ENCODE results near the gene IER3IP1.
"Not testable (repeated sequence)": the region's sequence is repeated elsewhere in the genome, so short reads cannot be mapped to it uniquely, and the experiment has no call there.

Gene IER3IP1

DNA sequence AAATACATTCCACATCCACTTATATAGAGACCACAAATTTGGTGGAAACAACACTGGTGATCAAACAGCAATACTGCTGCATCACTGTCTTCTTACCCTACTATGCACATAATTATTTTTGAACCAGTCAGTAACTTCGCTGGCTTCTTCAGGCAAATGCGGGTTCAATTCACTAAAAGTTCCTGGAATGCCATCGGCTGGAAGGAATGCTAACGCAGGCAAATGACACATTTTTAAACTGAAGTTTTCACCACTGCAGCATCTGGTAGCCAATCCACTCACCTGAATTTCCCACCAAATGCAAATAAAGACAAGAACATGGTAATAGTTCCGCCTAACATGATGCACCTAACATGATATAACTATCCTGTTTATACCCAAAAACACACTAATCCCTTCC is 15.9 kb downstream of the IER3IP1 start:
- no peak overlapping the region for H3K9ac ChIP-seq (ENCODE audit: low read depth, low read length, poor library complexity, severe bottlenecking)
- no peak overlapping the region for H2AFZ ChIP-seq (ENCODE audit: low read length)
- H3K36me3 ChIP-seq (ENCODE audit: insufficient read depth, low read length): peaks cover 11% of the 10 kb centered on the region; the same call in 1 of the 2 replicates
- no peaks in the 10 kb centered on the region for H3K27me3 ChIP-seq (ENCODE audit: insufficient read depth, low read length, poor library complexity, severe bottlenecking)
- H3F3A ChIP-seq (ENCODE audit: low read depth): no peaks in the 10 kb centered on the region
- H4K20me1 ChIP-seq (ENCODE audit: insufficient read depth, low read length, poor library complexity, severe bottlenecking): peaks cover 17% of the 10 kb centered on the region
- H3K79me2 ChIP-seq (ENCODE audit: insufficient read depth, low read length): peaks cover 77% of the 10 kb centered on the region
- TF ChIP-seq EZH2phosphoT487 (IDR thresholded peaks at IDR 0.05; ENCODE audit: borderline replicate concordance): no peak
- TF ChIP-seq, protein P1, sequence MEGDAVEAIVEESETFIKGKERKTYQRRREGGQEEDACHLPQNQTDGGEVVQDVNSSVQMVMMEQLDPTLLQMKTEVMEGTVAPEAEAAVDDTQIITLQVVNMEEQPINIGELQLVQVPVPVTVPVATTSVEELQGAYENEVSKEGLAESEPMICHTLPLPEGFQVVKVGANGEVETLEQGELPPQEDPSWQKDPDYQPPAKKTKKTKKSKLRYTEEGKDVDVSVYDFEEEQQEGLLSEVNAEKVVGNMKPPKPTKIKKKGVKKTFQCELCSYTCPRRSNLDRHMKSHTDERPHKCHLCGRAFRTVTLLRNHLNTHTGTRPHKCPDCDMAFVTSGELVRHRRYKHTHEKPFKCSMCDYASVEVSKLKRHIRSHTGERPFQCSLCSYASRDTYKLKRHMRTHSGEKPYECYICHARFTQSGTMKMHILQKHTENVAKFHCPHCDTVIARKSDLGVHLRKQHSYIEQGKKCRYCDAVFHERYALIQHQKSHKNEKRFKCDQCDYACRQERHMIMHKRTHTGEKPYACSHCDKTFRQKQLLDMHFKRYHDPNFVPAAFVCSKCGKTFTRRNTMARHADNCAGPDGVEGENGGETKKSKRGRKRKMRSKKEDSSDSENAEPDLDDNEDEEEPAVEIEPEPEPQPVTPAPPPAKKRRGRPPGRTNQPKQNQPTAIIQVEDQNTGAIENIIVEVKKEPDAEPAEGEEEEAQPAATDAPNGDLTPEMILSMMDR (conservative IDR thresholded peaks at IDR 0.05; ENCODE audit: low read length): no peak
- H3K9me2 ChIP-seq (replicated peaks; ENCODE audit: low read depth, low read length): no peaks in the 10 kb centered on the region
- no peaks in the 10 kb centered on the region for H3K9me3 ChIP-seq (ENCODE audit: insufficient read depth, low read depth, low read length)
- H3K4me2 ChIP-seq (ENCODE audit: low read depth, low read length, poor library complexity, severe bottlenecking): no peak overlapping the region
- H3K4me1 ChIP-seq (ENCODE audit: insufficient read depth, low read length, poor library complexity, severe bottlenecking): peaks cover 6% of the 10 kb centered on the region
- H3K4me3 ChIP-seq (ENCODE audit: low read length, poor library complexity, severe bottlenecking): no peak overlapping the region

DNA sequence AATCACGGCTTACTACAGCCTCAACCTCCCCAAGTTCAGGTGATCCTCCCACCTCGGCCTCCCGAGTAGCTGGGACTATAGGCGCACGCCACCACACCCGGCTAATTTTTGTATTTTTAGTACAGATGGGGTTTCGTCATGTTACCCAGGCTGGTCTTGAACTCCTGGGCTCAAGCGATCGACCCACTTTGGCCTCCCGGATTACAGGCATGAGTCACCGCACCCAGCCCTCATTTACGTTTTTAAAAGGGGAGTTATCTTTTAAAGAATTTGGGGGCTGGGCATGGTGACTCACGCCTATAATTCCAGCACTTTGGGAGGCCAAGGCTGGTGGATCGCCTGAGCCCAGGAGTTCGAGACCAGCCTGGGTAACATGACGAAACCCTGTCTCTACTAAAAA is 17.8 kb downstream of the IER3IP1 start:
- H3K4me3 ChIP-seq (ENCODE audit: low read length, poor library complexity, severe bottlenecking); H3K27me3 ChIP-seq (ENCODE audit: insufficient read depth, low read length, poor library complexity, severe bottlenecking); H3K4me1 ChIP-seq (ENCODE audit: insufficient read depth, low read length, poor library complexity, severe bottlenecking); H3K9me2 ChIP-seq (replicated peaks; ENCODE audit: low read depth, low read length); H3K9ac ChIP-seq (ENCODE audit: low read depth, low read length, poor library complexity, severe bottlenecking); H2AFZ ChIP-seq (ENCODE audit: low read length); H3K4me2 ChIP-seq (ENCODE audit: low read depth, low read length, poor library complexity, severe bottlenecking); H3F3A ChIP-seq (ENCODE audit: low read depth); H3K9me3 ChIP-seq (ENCODE audit: insufficient read depth, low read depth, low read length): not testable (repeated sequence)
- H4K20me1 ChIP-seq (ENCODE audit: insufficient read depth, low read length, poor library complexity, severe bottlenecking): peaks cover 12% of the 10 kb centered on the region
- peaks cover 59% of the 10 kb centered on the region for H3K79me2 ChIP-seq (ENCODE audit: insufficient read depth, low read length)
- peaks cover 29% of the 10 kb centered on the region; the same call in 1 of the 2 replicates for H3K36me3 ChIP-seq (ENCODE audit: insufficient read depth, low read length)

DNA sequence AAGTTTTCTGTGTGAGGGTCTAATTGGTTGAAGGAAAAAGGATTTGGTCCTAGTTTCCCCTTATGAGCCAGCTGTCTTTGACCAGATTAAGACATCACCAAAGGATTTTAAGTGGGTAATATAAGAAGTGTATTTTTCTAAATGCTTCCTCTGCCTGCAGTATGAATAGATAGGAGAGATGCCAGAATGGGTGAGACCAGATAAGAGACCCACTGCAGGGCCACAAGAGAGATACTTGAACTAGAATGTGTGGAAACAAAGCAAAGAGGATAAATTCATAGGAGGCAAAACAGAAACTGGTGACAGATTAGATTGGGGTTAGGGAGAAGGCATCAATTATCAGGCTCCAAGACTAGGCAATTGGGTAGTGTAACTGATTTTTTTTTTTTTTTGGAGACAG is 24.7 kb downstream of the IER3IP1 start:
- H3K4me2 ChIP-seq (ENCODE audit: low read depth, low read length, poor library complexity, severe bottlenecking): peak overlapping the region; percentile 92
- H3K27me3 ChIP-seq (ENCODE audit: insufficient read depth, low read length, poor library complexity, severe bottlenecking): no peaks in the 10 kb centered on the region
- H2AFZ ChIP-seq (ENCODE audit: low read length): no peak overlapping the region
- peaks cover 32% of the 10 kb centered on the region for H3K4me1 ChIP-seq (ENCODE audit: insufficient read depth, low read length, poor library complexity, severe bottlenecking)
- H3K4me3 ChIP-seq (ENCODE audit: low read length, poor library complexity, severe bottlenecking): peak overlapping the region; percentile 87
- TF ChIP-seq EZH2phosphoT487 (IDR thresholded peaks at IDR 0.05; ENCODE audit: borderline replicate concordance): no peak
- TF ChIP-seq, protein P1 (conservative IDR thresholded peaks at IDR 0.05; ENCODE audit: low read length): no peak
- peak overlapping the region; percentile 82 for H3K9ac ChIP-seq (ENCODE audit: low read depth, low read length, poor library complexity, severe bottlenecking)
- H3K9me2 ChIP-seq (replicated peaks; ENCODE audit: low read depth, low read length): no peaks in the 10 kb centered on the region
- no peaks in the 10 kb centered on the region for H3K9me3 ChIP-seq (ENCODE audit: insufficient read depth, low read depth, low read length)
- H4K20me1 ChIP-seq (ENCODE audit: insufficient read depth, low read length, poor library complexity, severe bottlenecking): no peaks in the 10 kb centered on the region
- peaks cover 35% of the 10 kb centered on the region for H3K79me2 ChIP-seq (ENCODE audit: insufficient read depth, low read length)
- H3F3A ChIP-seq (ENCODE audit: low read depth): no peaks in the 10 kb centered on the region
- peaks cover 24% of the 10 kb centered on the region; the same call in 1 of the 2 replicates for H3K36me3 ChIP-seq (ENCODE audit: insufficient read depth, low read length)

DNA sequence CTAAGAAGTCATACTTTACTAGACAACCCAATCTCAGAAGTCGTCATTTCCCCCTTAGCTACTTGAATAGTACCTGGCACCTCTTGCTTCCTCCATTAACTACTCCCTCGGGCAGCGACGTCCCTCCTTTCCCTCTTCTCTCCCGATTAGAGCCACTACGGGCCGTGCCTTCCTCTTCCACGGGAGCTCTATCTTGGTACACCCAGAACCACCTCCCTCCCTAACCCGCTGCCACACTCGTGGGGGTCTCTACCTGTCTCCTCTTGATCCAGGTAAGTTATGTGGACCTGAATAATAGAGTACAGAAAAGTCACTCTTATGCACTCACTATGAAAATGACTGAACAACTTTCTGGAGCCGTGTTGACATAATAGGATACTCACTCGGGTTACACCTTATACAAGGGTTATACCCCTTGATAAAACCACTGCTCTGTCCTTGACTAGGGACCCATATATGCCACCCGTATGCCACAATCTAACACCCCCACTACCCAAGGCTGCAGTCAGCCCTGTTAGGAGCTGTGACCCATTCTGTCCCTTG is 25.3 kb downstream of the IER3IP1 start:
- Histone ChIP-seq H3K9me2 (replicated peaks; ENCODE audit: low read depth, low read length) (no peaks in the 10 kb centered on the region), H3F3A (ENCODE audit: low read depth) (no peaks in the 10 kb centered on the region), H4K20me1 (ENCODE audit: insufficient read depth, low read length, poor library complexity, severe bottlenecking) (no peaks in the 10 kb centered on the region), H3K27me3 (ENCODE audit: insufficient read depth, low read length, poor library complexity, severe bottlenecking) (no peaks in the 10 kb centered on the region), H3K79me2 (ENCODE audit: insufficient read depth, low read length) (peaks cover 41% of the 10 kb centered on the region), H3K36me3 (ENCODE audit: insufficient read depth, low read length) (peaks cover 21% of the 10 kb centered on the region; the same call in 1 of the 2 replicates), H3K4me3 (ENCODE audit: low read length, poor library complexity, severe bottlenecking) (peak overlapping the region; percentile 87), H3K9ac (ENCODE audit: low read depth, low read length, poor library complexity, severe bottlenecking) (peak overlapping the region; percentile 82), H3K4me2 (ENCODE audit: low read depth, low read length, poor library complexity, severe bottlenecking) (peak overlapping the region; percentile 92), H3K9me3 (ENCODE audit: insufficient read depth, low read depth, low read length) (no peaks in the 10 kb centered on the region), H3K4me1 (ENCODE audit: insufficient read depth, low read length, poor library complexity, severe bottlenecking) (peaks cover 36% of the 10 kb centered on the region), H2AFZ (ENCODE audit: low read length) (peak overlapping the region; percentile 95)
- TF ChIP-seq EZH2phosphoT487 (IDR thresholded peaks at IDR 0.05; ENCODE audit: borderline replicate concordance): no peak
- TF ChIP-seq, protein P1 (conservative IDR thresholded peaks at IDR 0.05; ENCODE audit: low read length): no peak

Data from Loucy (cell line).